H1 (cell line): ENCODE data around the gene PAX7. TPM values are rescaled to one million over a fixed set of nuclear protein-coding genes. Genes with fewer than 3 reads are reported as not detected.

Experiments used
- CHD2 ChIP-seq: IDR thresholded peaks from 2 replicates; pipeline ENCODE4 v1.6.1; 2012; ENCODE audit warnings: low read length, improper control_type of control experiment
- GTF2F1 ChIP-seq: IDR thresholded peaks from 2 replicates; pipeline ENCODE4 v1.6.1; 2012; ENCODE audit warnings: low read depth, low read length, improper control_type of control experiment, borderline replicate concordance
- JUND ChIP-seq: IDR thresholded peaks from 2 replicates; pipeline ENCODE4 v1.6.1; 2011; ENCODE audit warnings: mild to moderate bottlenecking, improper control_type of control experiment, low read length
- POLR2AphosphoS5 ChIP-seq: IDR thresholded peaks from 2 replicates; pipeline ENCODE4 v1.6.1; 2011; ENCODE audit warnings: low read depth, low read length
- polyA plus RNA-seq, 7 experiments: library from polyadenylated mRNA; depleted of rRNA in 3 of 7; stranded (reverse) in 5 of 7; unstranded in 2 of 7; fragments of >200 nt in 5 of 7; fragments of 200-250 nt in 2 of 7; gene quantifications; 1 replicate in 5 of 7; 2 replicates in 1 of 7; 4 replicates in 1 of 7; pipeline versions ENCODE4 v1.2.1 to v1.2.3, GENCODE V29; 2011 to 2013; ENCODE audit warnings: missing spikeins in 2 of 7, mixed read lengths in 2 of 7
- total RNA-seq: library from RNA; stranded (reverse); fragmentation: NEBNext Ultra II Directional; extraction: Animal tissue kit (Norgen Biotek cat#: 25700); gene quantifications from 2 replicates; pipeline ENCODE4 v1.2.1, GENCODE V29; 2021

The PAX7 gene
- total and polyA plus RNA-seq, 2 of the 8 experiments (the other 6 are each of a cell fraction or from before 2014, with no cell fraction given), result not detected

DNA sequence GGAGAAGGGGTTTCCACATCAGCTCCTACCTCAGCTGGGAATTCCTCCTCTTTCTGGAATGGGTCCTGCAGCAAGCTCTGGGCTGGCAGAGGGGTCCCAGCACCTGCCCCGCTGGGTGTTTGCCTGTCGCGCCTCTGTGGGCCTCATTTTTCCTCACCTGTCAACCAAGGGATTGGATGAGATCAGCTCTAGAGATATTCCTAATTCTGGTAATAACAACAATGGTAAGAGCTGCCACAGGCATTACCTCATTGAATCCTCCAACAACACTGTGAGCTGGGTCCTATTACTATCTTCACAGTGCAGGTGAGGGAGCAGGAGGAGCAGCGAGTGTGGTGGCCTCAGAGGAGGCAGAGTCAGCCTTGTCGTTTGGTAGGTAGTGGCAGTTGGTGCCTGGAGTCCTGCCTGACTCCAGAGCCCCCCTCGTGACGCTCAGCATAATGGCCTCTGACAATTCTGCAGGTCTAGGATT lies 23.3 kb upstream of the PAX7 start (continued):
- TF ChIP-seq CHD2, result no peak
- TF ChIP-seq POLR2AphosphoS5, result no peak
- TF ChIP-seq JUND, result no peak
- no peak for TF ChIP-seq GTF2F1
- TF ChIP-seq, all 59 proteins: peak for 0
